Measurements from ENCODE around the gene LIPH.
A peak's percentile ranks its signal among the peaks of the same experiment; 100 is the strongest.

LIPH gene

DNA sequence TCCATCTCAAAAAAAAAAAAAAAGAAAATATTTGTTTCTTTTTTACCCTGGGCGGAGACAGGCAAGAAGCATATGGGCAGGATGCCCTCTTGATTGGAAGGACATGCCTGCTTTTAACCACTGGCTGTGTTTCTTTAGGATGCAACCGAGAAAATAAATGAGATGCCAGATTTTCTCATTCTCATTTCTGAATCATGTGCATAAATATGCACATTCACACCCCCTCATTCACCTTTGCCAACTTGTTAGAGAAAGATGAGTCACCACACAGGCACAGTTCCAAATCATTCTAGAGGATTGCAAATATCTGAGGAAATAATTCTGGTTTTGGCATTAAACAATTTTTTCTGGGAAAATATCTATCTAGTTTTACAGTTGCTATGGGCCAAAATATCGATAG lies 3.3 kb downstream of the LIPH start:
- Histone ChIP-seq H3K36me3 (no peaks in the 10 kb centered on the region), H3K9me3 (no peaks in the 10 kb centered on the region), H3K27me3 (no peaks in the 10 kb centered on the region), H3K4me1 (peaks cover 0 to 11% (median 4%) of the 10 kb centered on the region in 4 donors), H3K4me3 (no peak overlapping the region), H3K27ac (peak overlapping the region in 1 of 2 donors; percentile 19)
- TF ChIP-seq, protein P1, sequence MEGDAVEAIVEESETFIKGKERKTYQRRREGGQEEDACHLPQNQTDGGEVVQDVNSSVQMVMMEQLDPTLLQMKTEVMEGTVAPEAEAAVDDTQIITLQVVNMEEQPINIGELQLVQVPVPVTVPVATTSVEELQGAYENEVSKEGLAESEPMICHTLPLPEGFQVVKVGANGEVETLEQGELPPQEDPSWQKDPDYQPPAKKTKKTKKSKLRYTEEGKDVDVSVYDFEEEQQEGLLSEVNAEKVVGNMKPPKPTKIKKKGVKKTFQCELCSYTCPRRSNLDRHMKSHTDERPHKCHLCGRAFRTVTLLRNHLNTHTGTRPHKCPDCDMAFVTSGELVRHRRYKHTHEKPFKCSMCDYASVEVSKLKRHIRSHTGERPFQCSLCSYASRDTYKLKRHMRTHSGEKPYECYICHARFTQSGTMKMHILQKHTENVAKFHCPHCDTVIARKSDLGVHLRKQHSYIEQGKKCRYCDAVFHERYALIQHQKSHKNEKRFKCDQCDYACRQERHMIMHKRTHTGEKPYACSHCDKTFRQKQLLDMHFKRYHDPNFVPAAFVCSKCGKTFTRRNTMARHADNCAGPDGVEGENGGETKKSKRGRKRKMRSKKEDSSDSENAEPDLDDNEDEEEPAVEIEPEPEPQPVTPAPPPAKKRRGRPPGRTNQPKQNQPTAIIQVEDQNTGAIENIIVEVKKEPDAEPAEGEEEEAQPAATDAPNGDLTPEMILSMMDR (IDR thresholded peaks at IDR 0.05) = no peak
- intact Hi-C loops (cut with DNase I; ENCODE audit: low total_unique reads) = no loop called here
- peak in 1 of 2 donors; percentile 58 for DNase-seq

- no peaks in the 10 kb centered on the region for H3K4me1 ChIP-seq
- DNase-seq = no peak
- H3K27me3 ChIP-seq = no peaks in the 10 kb centered on the region
- H3K9me3 ChIP-seq = no peaks in the 10 kb centered on the region
- no peak overlapping the region for H3K4me3 ChIP-seq
- H3K36me3 ChIP-seq = no peaks in the 10 kb centered on the region
- intact Hi-C loops (cut with DNase I; ENCODE audit: low total_unique reads) = no loop called here
- TF ChIP-seq, protein P1 (IDR thresholded peaks at IDR 0.05) = no peak
- no peak overlapping the region for H3K27ac ChIP-seq
Observed at GRCh38 chr3:185540695-185541094, 11.7 kb downstream of the LIPH start.

DNA sequence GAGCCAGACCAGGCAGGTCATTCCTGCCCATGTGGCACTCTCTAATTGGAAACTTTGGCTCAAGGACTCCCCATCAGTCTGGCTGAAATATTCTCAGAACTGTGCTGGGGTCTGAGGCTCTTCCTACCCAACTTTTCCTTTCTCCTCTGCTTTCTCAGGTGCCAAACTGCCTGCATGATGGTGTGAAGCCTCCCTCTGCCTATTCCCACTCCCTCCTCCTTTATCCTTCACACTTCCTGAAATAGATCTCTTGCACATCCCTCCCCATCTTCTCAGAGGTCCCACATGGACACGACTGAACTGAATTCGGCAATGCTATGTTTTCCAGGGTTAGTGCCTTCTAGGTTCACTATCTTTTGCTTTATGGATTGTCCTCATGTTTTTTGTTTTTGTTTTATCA lies 12.5 kb downstream of the LIPH start:
- Histone ChIP-seq H3K4me3 (no peak overlapping the region), H3K36me3 (no peaks in the 10 kb centered on the region), H3K4me1 (no peaks in the 10 kb centered on the region), H3K27me3 (no peaks in the 10 kb centered on the region), H3K9me3 (no peaks in the 10 kb centered on the region), H3K27ac (no peak overlapping the region)
- intact Hi-C loops (cut with DNase I; ENCODE audit: low total_unique reads) = no loop called here
- TF ChIP-seq, protein P1 (IDR thresholded peaks at IDR 0.05) = no peak
- no peak for DNase-seq

DNA sequence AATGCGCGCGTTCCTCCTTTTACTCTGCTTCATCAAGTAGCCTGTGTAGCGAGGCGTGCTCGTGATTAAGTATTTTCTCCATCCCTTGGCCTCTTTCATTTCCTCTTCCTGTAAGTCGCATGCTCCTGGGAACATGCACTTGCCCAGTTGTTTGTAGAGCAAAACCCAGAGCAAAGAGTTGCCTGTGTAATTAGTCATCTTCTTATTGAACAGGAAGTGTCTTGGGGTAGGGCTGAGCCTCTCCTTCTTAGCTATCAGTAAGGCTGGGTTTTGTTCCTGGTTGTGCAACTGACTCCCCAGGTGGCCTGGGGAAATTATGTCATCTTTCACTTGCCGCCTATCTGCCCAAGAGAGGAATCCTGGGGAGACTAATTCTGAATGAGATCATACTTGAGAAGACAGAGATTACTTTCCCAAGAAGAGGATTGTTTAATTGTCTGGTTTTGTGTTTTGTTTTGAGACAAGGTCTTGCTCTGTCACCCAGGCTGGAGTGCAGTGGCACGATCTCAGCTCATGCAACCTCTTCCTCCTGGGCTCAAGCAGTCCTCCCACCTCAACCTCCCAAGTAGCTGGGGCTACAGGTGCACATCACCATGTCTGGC lies 14.9 kb downstream of the LIPH start:
- peak in 1 of 2 donors; percentile 70 for DNase-seq

DNA sequence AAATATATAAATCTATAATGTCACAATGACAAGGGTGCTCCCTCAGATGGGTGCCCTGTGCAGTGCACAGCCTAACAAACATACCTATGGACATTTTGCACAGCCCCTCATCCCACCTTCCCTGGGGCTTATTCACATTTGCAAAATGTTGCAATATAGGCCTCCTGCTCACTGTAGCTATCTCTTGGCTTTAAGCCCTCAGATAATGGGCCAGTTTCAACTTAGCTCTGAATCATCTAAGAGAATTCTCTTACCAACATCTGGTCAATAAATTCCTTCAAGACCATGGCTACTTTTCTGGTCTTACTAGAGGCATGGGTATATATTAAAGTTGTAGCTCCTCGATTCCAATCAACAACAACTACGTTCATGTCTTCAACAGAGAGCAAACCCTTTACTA lies 17.9 kb downstream of the LIPH start:
- TF ChIP-seq, protein P1 (IDR thresholded peaks at IDR 0.05) = no peak

More for the DNA sequence above, 14.9 kb downstream of the LIPH start:
- H3K36me3 ChIP-seq = no peaks in the 10 kb centered on the region
- intact Hi-C loops (cut with DNase I; ENCODE audit: low total_unique reads) = no loop called here
- H3K9me3 ChIP-seq = no peaks in the 10 kb centered on the region
- TF ChIP-seq, protein P1 (IDR thresholded peaks at IDR 0.05) = no peak
- no peak overlapping the region for H3K4me3 ChIP-seq
- H3K27ac ChIP-seq = no peak overlapping the region
- no peaks in the 10 kb centered on the region for H3K27me3 ChIP-seq
- H3K4me1 ChIP-seq = no peaks in the 10 kb centered on the region

DNA sequence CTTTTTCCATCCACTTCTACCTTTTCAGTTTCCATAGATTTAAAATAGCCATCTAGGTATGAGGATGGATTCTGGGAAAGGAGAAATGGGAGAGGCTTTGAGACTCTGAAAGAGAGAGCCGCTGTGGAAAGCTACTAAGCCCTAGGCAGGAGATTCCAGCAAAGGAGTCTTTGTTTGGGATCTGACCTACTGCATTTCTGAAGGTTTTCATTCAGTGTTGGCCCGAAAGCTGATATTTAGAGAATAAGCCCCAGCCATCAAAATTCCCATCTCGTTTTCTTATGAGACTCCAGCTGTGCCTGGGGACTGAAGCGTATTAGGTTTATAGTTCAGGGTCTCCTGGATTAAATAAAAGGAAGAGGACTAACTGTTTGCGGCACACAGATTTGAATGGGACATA lies 19.5 kb downstream of the LIPH start:
- no peaks in the 10 kb centered on the region for H3K36me3 ChIP-seq
- H3K27me3 ChIP-seq = no peaks in the 10 kb centered on the region
- intact Hi-C loops (cut with DNase I; ENCODE audit: low total_unique reads) = no loop called here
- no peak overlapping the region for H3K4me3 ChIP-seq
- no peaks in the 10 kb centered on the region for H3K4me1 ChIP-seq
- TF ChIP-seq, protein P1 (IDR thresholded peaks at IDR 0.05) = no peak
- no peak for DNase-seq
- H3K9me3 ChIP-seq = no peaks in the 10 kb centered on the region
- H3K27ac ChIP-seq = no peak overlapping the region

More for the DNA sequence above, 17.9 kb downstream of the LIPH start:
- H3K27ac ChIP-seq = no peak overlapping the region
- no peaks in the 10 kb centered on the region for H3K4me1 ChIP-seq
- no peak for DNase-seq
- no peaks in the 10 kb centered on the region for H3K27me3 ChIP-seq
- no peaks in the 10 kb centered on the region for H3K9me3 ChIP-seq
- intact Hi-C loops (cut with DNase I; ENCODE audit: low total_unique reads) = no loop called here
- no peak overlapping the region for H3K4me3 ChIP-seq
- H3K36me3 ChIP-seq = no peaks in the 10 kb centered on the region
